ENCODE measurements around the gene FRMD5.
"Not testable (repeated sequence)": the region's sequence is repeated elsewhere in the genome, so short reads cannot be mapped to it uniquely, and the experiment has no call there.

Gene FRMD5

DNA sequence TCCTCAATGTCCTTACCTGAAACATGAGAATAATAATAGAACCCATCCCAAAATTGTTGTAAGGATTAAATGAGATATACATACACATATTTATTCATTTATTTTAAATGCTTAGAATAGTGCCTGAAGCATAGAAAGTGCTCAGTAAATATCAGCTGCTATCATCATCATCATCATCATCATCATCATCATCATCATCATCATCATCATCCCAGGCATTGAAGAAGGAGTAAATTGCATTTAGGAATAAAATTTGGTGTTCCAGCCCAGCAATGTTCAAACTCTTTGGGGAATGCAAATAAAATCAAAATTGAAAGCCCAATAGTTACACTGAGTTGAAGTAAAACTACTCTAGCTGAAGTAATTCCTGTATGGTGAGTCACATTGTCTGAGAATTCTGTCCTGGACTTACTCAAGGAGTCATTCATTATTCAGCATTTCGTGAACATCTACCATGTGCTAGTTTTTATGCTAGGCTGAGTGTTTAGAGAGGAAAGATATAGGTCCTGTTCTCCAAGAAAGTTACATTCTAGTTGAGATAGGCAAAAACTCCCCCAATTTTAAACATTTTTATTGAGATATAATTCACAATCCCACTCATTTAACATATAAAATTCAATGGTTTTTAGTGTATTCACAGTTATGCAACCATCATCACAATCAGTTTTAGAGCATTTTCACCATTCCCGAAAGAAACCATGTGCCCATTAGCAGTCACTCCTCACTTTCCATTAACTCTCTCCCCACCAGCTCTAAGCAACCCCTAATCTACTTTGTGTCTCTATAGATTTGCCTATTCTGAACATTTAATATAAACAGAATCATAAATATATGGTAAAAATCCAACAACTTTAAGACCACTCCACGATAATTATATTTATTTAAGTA lies 107.2 kb downstream of the FRMD5 start:
- peak; percentile 69 for DNase-seq

DNA sequence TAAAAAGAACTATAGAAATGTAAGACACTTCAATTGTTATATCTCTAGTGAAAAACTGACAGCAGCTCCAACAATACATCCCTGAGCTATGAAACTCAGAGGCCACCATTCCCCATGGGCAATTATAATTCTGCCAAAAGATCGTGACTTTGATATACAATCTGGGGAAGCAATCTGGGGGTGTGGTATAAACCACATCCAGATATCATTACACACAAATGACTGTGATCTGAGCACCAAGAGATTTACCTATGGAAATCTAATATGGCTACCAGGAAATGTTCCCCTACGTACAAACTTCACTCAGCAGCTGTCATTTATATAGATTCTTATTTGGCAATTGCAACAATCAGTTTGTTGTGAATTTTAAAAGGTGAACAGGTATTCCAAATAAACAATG lies 110.3 kb downstream of the FRMD5 start:
- no peak for DNase-seq

DNA sequence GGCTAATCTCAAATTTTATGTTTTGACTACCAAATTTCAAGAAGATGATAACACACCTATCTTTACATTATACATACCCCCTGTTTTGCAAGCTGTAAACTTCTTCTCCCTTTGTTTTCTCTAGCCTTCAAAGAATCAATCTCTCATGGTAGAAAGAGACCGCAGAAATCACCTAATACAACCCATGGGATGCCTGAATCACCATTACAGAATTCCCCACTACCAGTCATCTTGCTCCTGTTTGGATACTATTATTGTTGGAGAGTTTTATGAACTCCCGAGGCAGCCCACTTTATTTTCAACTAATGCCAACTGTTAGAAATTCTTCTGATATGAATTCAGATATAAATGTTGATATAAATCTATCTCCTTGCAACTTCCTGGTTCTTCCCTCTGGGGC lies 110.9 kb downstream of the FRMD5 start:
- DNase-seq: no peak

DNA sequence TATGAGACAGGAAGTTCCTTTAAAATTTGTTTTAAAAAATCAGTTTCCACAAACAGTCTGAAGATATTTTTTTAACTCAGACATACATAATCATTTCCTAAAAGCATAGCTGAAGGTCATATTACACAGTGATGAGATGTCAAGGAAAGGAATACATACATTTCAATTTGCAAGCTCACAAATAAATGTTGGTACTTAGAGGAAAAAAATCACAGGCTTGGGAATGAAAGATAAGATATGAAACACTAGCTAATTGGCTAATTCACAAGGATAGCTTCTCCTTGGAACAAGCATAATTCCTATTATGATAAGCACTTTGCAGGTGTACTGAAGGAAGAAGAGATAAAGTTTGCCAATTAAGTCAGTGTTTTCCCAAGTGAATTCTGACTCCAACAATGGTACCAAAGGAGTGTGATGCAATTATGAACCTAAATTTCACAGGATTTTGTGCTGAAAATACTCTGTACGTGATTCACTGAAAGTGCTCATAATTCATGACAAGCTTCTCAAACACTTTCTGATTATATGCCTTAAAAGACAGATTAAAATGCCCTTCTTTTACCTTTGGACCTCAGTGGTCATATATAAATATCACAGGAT lies 112.4 kb downstream of the FRMD5 start:
- DNase-seq: no peak

DNA sequence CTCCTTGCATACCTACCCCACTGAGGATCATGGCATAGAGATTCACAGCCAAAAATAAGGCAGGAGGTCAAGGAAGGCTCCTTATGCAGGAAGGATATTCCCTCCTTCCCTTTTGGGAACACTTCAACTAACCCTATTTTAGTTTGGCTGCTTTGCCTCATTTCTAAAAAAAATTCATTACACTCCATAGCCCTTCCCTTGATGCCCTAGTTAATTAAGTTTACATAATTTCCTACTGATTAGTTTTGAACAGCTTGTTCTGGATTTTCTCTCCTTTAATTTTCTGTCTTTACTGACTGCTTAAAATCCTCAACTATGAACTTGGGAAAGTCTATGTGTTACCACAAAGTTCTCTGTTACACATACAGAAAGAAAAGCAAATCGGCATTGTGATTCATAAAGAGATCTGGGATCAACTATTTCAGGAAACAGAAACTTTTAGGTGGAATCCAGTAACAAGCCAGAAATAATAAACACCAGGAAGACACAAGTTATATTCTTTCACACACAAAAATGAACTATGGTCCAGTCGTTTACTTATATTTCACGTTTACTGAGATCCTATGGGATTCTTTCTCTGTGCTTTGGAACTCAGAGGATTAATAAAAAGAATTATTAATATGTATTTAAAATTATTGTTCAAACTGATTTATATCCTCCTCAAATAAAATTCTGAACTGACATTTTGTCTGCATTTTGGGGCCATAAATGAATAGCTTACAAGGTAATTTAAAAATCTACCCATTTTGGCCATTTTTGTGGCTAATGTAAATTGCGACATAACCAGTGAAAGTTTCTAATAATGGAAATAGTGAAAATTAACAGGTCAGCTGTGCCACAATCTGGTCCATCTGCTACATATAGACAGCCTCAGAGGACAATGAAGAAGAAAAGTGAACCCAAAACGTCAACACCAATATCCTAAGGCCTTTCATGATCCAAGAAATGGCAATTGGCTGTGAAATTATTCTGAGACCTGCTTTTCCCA lies 113.8 kb downstream of the FRMD5 start:
- no peak for DNase-seq

DNA sequence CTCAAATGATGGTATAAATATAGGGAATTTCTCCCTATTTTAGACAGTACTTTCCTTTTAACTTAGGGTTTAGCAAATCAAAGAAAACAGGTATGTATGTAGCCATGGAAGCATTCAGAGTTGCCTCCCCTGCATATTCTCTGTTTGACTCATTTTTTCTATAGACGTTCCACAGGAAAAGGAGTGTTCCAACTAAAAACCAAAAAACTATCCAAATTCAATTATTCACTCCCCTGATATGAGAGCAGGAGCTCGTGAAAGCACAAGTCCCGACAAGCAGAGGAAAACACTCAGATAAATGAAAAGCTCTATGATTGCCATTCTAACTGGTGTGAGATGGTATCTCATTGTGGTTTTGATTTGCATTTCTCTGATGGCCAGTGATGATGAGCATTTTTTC lies 119.5 kb downstream of the FRMD5 start:
- no peak for DNase-seq

DNA sequence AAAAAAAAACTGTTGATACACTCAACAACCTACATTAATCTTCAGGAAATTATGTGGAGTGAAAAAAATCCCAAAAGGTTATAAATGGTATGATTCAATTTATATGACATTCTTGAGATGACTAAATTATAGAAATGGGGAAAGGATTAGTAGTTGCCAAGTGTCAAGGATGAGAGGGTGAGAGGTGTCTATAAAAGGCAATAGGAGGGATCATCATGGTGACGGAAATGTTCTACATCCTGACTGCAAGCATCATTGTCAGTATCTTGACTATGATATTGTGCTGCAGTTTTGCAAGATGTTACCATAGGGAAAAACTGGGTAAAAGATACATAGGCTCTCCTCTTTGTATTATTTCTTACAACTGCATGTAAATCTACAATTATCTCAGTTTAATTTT lies 125.6 kb downstream of the FRMD5 start:
- DNase-seq: no peak

DNA sequence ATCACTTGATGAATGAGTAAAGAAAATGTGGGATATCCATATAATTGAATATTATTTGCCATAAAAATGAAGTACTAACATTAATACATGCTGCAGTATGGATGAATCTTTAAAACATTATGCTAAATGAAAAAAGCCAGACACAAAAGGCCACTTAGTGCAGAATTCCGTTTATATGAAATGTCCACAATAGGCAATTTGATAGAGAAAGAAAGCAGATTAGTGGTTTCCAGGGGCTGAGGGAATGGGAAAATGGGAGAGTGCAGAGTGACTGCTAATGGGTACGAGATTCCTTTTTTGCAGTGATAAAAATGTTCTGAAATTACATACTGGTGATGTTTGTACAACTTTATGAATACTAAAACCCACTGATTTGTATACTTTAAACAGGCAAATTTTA lies 126.7 kb downstream of the FRMD5 start:
- no peak for DNase-seq

DNA sequence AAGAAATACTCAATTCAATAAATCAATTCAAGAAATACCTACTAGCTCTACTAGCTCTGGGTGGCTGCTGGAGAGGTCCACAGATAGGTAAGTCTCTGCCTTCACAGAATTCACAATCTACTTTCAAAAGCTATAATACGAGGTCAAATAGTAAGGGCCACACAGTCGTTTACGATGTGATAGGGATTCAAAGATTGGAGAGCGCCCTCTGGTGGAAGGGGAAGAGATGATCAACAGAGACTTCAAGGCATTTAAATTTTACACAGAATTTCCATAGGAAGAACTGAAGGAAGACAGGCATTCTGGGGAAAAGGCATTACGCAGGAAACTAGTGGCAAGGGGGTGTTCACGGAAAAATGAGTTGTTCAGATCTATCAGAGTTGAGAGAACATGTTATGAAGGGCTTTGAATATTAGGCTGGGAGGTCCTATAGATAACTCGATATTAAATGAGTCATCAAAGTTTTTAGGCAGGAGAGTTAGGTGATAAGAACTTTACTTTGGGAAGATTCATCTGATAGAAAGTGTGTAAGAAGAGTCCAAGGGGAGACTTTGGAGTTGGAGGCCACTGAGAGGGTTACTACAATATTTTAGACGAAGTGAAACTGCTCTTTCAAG lies 128.8 kb downstream of the FRMD5 start:
- no peak for DNase-seq

DNA sequence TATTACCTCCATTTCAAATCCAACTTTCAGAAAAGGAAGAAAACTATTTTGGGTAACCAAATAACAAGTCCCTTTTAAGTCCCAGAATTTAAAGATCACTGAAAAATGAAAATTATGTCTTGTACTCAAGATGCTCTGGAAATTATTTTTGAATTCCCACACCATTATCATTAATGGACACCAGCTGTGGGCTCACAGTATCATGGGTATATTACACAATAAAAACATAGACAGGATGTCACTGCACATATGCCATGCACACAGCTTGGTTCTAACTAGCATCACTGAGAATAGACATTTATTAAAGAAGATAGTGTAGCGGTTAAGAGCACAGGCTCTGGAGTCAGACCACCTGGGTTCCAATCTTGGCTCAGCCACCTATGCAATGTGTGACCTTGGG lies 130.4 kb downstream of the FRMD5 start:
- DNase-seq: no peak

DNA sequence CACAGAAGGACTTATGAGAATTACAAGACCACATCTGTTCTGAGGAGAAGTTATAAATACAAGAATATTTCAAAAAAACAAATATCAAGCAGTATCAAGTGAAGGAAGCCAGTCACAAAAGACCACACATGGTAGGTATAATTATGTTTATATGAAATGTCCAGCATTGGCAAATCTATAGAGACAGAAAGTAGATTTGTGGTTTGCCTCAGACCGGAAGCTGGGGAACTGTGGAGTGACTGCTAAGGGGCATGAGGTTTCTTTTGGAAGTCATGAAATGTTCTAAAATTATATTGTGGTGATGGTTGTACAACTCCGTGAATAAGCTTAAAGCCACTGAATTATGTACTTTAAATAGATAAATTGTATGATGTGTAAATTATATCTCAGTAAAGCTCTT lies 136.9 kb downstream of the FRMD5 start:
- DNase-seq: no peak

DNA sequence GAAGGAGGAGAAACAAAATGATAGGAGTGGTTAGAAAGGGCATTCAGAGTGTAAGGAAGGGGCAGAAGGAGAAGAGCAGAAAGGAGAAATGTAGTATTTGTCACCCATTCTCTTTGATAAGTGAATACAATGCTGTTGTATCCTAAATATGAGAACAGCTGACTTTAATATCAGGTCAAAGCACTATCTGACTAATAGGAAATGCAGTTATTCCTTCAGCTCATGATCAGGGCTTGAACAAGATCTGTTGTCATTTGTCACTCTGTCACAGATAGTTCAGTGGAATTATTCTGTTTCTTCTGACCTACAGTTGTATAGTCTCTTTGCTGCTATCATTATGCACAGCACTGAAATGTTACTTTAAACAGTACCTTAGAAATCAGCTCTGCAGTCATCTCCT lies 149.4 kb downstream of the FRMD5 start:
- no peak for DNase-seq

DNA sequence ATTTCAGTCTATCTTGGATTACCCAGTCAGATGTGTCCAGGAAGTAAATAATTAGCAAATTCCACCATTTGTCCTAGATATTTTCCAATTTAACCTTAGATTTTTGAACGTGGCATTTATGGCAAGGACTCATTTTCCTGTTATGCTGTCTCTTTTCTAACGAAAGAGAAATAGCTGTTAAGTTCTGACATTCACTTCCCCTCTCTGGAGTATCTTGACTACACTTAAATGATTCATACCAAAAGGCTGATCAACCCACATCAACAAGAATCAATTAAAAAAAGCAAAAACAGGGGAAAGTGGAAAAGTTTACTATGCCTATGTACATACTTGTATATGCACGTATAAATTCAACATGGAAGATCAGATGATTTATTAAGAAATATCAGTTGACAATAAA lies 149.9 kb downstream of the FRMD5 start:
- no peak for DNase-seq

DNA sequence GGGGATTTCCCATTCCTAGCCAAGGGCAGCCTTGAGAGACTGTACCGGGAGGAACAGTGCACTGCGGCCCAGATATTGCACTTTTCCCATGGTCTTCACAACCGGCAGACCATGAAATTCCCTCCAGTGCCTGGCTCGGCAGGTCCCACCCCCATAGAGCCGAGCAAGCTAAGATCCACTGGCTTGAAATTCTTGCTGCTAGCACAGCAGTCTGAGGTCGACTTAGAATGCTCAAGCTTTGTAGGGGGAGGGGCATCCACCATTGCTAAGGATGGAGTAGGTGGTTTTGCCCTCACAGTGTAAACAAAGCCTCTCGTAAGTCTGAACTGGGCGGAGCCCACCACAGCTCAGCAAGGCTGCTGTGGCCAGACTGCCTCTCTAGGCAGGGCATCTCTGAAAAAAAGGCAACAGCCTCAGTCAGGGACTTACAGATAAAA lies 156.3 kb downstream of the FRMD5 start:
- no peak for DNase-seq

DNA sequence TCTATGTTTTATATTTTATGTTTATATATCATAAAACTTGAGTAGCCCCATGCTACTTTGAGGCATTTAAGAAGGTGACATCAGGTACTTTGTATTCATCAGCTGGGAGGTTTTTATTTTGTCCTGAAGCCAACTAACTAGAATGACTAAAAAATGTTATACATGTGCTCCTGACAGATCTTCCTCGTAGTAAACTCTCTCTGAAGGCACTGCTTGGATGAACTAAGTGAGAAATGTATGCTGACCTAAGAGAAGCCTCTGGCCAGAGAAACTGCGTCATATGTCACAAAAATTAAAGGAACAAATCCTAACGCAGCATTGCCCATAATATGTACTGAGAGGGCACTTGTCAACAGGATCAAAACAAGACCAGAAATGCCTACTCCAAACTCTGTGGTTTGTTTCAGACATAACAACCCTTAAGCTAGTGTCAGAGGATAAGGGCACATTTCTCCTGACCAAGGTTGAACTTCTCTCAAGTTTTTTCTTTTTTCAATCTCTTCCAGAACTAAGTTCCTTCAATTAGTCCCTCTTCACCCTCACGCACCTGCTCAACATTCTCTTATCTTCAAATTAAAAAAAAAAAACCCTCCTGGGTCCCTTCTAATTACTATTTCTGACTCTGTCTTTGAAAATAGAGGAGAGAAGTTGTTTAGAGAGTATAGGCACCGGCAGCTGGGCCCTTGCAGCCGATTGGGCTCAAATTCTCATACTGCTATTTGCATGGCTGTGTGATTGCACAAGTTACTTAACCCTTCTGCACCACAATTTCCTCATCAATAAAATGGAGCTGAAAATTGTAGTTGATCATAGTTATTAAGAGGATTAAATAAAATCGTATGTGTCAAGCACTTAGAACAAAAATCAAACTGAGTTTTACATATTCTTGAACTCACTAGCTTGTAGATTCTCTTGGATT lies 159.0 kb downstream of the FRMD5 start:
- DNase-seq: no peak

DNA sequence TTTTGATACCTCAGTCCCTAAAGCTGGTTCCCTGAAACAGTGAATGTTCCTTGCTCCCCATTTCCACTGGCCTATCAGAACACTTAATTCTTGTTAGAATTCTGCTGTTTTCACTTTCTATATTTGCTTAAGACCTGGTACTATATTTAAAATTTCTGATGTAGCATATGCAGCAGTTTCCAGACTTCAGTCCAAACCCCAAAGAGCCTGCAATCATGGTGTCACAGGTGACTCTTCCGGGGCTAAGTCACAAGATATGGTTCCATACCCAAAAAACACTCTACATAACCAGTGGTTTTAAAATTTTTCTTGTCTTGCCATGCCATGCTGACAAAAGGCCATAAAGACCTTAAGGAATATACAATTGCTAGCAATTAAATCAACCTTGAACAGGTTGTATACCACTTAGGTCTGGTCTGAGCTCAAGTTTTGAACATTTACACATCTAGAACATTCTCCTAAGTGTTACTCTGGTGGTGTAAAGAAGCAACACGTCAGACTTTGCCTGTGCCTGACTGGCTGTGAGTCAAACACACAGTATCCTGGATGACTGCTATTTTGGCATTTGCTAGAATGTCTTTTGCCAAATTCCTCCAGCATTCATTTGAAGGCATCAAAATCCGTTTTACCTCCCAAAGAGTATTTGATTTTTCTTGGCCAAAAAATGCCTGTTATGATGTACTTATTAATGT lies 160.0 kb downstream of the FRMD5 start:
- no peak for DNase-seq

DNA sequence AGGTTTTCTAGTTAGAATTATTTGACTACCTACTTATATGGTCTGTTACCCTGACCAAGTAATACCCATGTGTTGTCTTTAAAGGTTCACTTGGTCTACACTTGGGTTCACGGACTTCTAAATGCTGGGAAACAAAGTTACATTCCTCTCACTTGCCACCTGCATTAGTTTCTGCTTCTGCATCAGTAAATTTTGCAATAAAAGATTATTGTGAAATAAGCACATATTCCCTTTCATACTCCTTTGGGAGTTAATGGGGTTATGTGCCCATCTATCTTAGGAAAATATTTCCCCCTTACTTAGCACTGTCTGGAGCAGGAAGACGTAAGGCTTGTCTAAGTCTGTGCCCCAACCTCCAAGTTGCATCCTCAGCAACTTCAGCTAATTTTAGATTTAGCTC lies 160.7 kb downstream of the FRMD5 start:
- no peak for DNase-seq

DNA sequence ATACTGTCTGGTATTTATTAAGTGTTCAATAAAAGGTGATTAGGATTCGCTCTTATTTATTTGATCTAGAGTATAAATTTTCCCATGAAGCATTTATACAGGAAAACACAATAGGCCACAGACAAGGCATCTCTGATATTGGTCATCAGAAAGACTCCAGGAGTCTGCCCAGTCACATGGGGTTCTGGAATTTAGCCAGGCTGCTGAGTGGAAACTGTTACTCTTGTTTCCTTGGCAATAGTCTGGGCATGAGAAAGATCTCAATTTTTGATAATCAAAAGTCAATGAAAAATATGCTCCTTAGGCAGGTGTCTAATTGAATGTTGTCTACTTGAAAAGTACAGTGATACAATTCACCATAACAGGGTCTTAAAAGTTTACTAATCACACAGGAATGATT lies 161.2 kb downstream of the FRMD5 start:
- no peak for DNase-seq

DNA sequence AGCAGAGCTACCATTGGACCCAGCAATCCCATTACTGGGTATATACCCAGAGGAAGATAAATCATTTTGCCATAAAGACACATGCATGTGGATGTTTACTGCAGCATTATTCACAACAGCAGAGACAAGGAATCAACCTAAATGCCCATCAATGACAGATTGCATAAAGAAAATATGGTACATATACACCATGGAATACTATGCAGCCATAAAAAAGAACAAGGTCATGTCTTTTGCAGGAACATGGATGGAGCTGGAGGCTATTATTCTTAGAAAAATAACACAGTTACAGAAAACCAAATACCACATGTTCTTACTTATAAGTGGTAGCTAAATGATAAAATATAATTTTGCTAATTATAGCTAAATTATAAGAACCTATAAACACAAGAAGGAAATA lies 162.3 kb downstream of the FRMD5 start:
- DNase-seq: not testable (repeated sequence)

DNA sequence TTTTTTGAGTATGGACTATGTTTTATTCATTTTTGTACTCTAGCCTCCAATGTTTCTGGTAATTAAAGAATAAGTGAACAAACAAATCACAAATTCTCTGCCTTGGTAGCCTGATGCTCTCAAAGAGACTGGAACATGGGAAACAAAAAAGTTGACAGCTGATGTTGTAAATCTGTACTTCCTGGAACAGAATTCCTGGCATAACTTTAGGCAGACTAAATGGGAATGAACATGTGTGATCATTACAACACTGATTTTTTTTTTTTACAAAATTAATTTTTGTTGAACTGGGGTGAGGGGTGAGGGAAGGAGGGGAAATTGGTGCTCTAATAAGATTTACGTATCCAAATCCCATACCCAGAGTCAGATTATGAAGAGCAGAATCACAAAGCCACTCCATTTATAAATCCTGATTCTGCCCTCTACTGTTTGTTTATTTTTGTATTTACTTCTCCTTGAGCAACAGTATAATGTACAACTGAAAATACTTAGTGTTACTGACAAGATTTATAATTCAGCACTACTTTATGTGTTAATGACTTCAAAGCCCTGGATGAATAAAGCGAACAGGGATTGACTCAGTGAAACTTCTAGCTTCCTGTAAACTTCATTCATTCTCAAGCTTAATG lies 165.0 kb downstream of the FRMD5 start:
- DNase-seq: no peak

DNA sequence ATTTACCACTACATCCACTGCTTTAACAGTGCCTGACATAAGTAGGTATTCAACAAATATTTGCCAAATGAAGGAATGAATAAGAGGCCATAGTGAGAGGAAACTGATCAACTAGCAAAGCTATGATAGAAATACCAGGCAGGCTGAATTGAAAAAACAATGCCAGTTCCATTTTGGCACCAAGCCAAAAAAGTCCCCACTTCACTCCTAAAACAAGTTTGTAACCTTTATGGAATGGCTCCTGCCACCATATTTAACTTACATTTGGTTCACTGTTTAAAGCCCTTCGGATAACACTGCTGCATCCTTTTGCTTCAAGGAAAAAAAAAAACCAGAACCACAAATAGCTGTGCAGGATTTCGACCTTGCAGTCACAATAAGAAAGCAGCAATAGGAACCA lies 166.1 kb downstream of the FRMD5 start:
- no peak for DNase-seq

Data from amniotic stem cell (primary cell).